Fibroblast of villous mesenchyme (primary cell): ENCODE measurements around the gene TOE1. TPM values are rescaled to one million over a fixed set of nuclear protein-coding genes. Genes with fewer than 3 reads are reported as not detected.

Experiments
- DNase-seq: peaks from one replicate; pipeline ENCODE4 v3.0.0-alpha.2; 2010; ENCODE audit warnings: low read depth
- H3K4me3 ChIP-seq: 2 replicates; pipeline ENCODE4 v1.5.1; 2011; ENCODE audit warnings: low read depth, mild to moderate bottlenecking, low read length
- CTCF ChIP-seq: IDR thresholded peaks from 2 replicates; pipeline ENCODE4 v1.5.1; 2012; ENCODE audit warnings: low read depth, mild to moderate bottlenecking, low read length; ENCODE audit not compliant: insufficient read depth
- total RNA-seq: library from RNA; depleted of rRNA; stranded (reverse); fragments of >200 nt; gene quantifications from 2 replicates; pipeline ENCODE4 v1.2.3, GENCODE V29; 2012

Gene TOE1
- total RNA-seq, 1 donor: 10.4 TPM

DNA sequence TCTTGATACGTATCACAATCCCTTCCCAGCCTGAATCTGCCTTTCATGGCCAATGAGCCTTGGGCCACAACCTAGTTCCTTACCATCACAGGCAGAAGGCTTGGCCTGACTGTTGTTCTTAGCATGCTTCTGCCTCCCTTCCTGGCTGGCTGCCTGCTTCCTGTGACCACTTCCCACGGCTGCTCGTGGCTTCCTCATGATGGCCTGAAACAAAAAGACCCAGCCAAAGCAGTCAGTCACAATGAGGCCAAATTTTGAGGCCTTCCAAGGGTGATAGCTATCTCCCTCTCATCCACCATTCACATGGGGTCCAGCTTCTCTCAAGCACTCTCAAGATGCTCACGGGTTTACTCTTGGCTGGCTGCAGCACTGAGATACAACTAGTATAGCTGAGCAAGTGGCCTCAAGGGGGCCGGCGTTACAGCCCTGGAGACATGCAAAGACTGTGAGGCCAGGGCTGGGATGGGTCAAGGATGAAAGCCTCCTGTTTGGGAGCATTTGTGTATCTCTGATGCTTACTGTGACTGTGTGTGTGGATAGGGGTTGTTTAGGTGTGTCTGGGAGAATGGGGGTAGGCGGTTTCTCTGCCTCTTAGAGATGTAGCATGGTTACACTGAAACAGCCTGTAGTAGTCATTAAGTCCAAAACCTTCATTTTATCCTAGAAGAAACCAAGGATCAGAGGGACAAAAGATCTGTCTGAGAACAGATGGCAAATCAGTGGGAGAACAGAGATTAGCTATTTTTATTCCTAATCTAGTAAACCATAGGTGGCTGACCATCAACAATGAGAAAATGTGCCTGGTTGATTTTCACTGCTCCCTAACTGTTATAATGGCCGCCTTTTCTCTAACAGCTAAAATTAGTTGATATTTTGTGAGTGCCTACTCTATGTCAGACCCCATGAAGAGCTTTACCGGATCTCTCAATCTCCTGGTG, 5.4 kb upstream of the TOE1 start:
- no peak for TF ChIP-seq CTCF
- no peak for DNase-seq
- H3K4me3 ChIP-seq: no peak overlapping the region

GRCh38 chr1:45335855-45336324, 4.1 kb upstream of the TOE1 start:
- no peak for DNase-seq
- TF ChIP-seq CTCF: no peak
- no peak overlapping the region for H3K4me3 ChIP-seq

- DNase-seq: no peak
- TF ChIP-seq CTCF: no peak
- H3K4me3 ChIP-seq: no peak overlapping the region
Measured at GRCh38 chr1:45337630-45338325, 2.2 kb upstream of the TOE1 start.

- no peak for DNase-seq
- no peak for TF ChIP-seq CTCF
- peak overlapping the region; percentile 93 for H3K4me3 ChIP-seq
Measured at GRCh38 chr1:45340816-45341466, 971 bp downstream of the TOE1 start.

- no peak for TF ChIP-seq CTCF
Measured at GRCh38 chr1:45344499-45344898, 4.5 kb downstream of the TOE1 start.

GRCh38 chr1:45345014-45345413, 5.0 kb downstream of the TOE1 start:
- no peak for TF ChIP-seq CTCF
- DNase-seq: no peak
- H3K4me3 ChIP-seq: no peak overlapping the region

More at GRCh38 chr1:45344499-45344898, 4.5 kb downstream of the TOE1 start:
- no peak overlapping the region for H3K4me3 ChIP-seq
- no peak for DNase-seq
